Keratinocyte (primary cell): ENCODE results near the gene VCX2. TPM values are rescaled to one million over a fixed set of nuclear protein-coding genes. Genes with fewer than 3 reads are reported as not detected.

ENCODE experiments used
- DNase-seq: peaks from one replicate; pipeline ENCODE4 v3.0.0-alpha.2; 2011; ENCODE audit warnings: low read depth, missing footprints, low spot score
- FAIRE-seq: peaks from 2 replicates; lab custom pipeline; 2011; peaks lifted over from hg19 to GRCh38; lab: Jason Lieb, UNC
- H2AFZ ChIP-seq: 2 replicates; pipeline ENCODE4 v1.6.0; 2012; ENCODE audit warnings: low read length, control low read depth, inconsistent platforms; ENCODE audit not compliant: control insufficient read depth
- H3K27ac ChIP-seq: 2 replicates; pipeline ENCODE4 v1.5.1; 2011; ENCODE audit warnings: low read length; ENCODE audit not compliant: control insufficient read depth, insufficient read depth
- H3K27me3 ChIP-seq: 3 replicates; pipeline ENCODE4 v1.6.0; 2011; ENCODE audit warnings: low read length; ENCODE audit not compliant: control insufficient read depth, insufficient read depth; ENCODE audit errors: extremely low read depth
- H3K36me3 ChIP-seq, 2 experiments: 2 replicates in 1 of 2; 3 replicates in 1 of 2; pipeline ENCODE4 v1.5.1; 2011; ENCODE audit warnings: low read length in 2 of 2, mild to moderate bottlenecking in 1 of 2; ENCODE audit not compliant: control insufficient read depth in 2 of 2, insufficient read depth in 2 of 2; ENCODE audit errors: extremely low read depth in 1 of 2
- H3K4me1 ChIP-seq: 3 replicates; pipeline ENCODE4 v1.5.1; 2011; ENCODE audit warnings: low read length; ENCODE audit not compliant: control insufficient read depth, insufficient read depth; ENCODE audit errors: extremely low read depth
- H3K4me2 ChIP-seq: 3 replicates; pipeline ENCODE4 v1.6.0; 2011; ENCODE audit warnings: low read depth, low read length; ENCODE audit not compliant: control insufficient read depth, insufficient read depth; ENCODE audit errors: extremely low read depth
- H3K4me3 ChIP-seq, 3 experiments: fragments of 200-600 bp in 1 of 3; sonication (generic) in 1 of 3; 2 replicates in 2 of 3; 3 replicates in 1 of 3; pipeline ENCODE4 v1.5.1; 2011 to 2016; ENCODE audit warnings: low read length in 3 of 3, mild to moderate bottlenecking in 3 of 3, control low read depth in 2 of 3, inconsistent platforms in 1 of 3, low read depth in 1 of 3, mixed read lengths in 1 of 3, mixed run types in 1 of 3, moderate library complexity in 1 of 3; ENCODE audit not compliant: control insufficient read depth in 2 of 3, insufficient read depth in 2 of 3; ENCODE audit errors: extremely low read depth in 1 of 3
- H3K79me2 ChIP-seq: 2 replicates; pipeline ENCODE4 v1.6.0; 2012; ENCODE audit warnings: low read length; ENCODE audit not compliant: control insufficient read depth, insufficient read depth
- H3K9ac ChIP-seq: 3 replicates; pipeline ENCODE4 v1.6.0; 2011; ENCODE audit warnings: low read length; ENCODE audit not compliant: control insufficient read depth, insufficient read depth; ENCODE audit errors: extremely low read depth
- H3K9me1 ChIP-seq: 3 replicates; pipeline ENCODE4 v1.6.0; 2011; ENCODE audit warnings: low read length; ENCODE audit not compliant: control insufficient read depth, insufficient read depth; ENCODE audit errors: extremely low read depth
- H3K9me3 ChIP-seq: 2 replicates; pipeline ENCODE4 v1.5.1; 2012; ENCODE audit warnings: low read depth, low read length; ENCODE audit not compliant: control insufficient read depth
- H4K20me1 ChIP-seq: 3 replicates; pipeline ENCODE4 v1.6.0; 2011; ENCODE audit warnings: low read length; ENCODE audit not compliant: control insufficient read depth, insufficient read depth; ENCODE audit errors: extremely low read depth
- EZH2 ChIP-seq: IDR thresholded peaks from one replicate; pipeline ENCODE4 v1.6.1; 2012; ENCODE audit warnings: inconsistent platforms, mild to moderate bottlenecking, low read length, moderate library complexity
- dilution Hi-C: fragments of 300-500 bp; cut with MboI; formaldehyde crosslinking; loops from one replicate; pipeline ENCODE4 v1.7.0; 2020; ENCODE audit warnings: low sequenced_read_pairs; ENCODE audit not compliant: extremely low pct_ligation_motif_present
- polyA plus RNA-seq, 5 experiments: library from polyadenylated mRNA; depleted of rRNA in 3 of 5; stranded (reverse) in 3 of 5; stranded (forward) in 1 of 5; unstranded in 1 of 5; fragments of >200 nt; gene quantifications; 1 replicate in 1 of 5; 2 replicates in 3 of 5; 3 replicates in 1 of 5; pipeline versions ENCODE4 v1.2.1 to v1.2.3, GENCODE V29; 2011 to 2012; ENCODE audit warnings: missing spikeins in 2 of 5, low read depth in 1 of 5, low replicate concordance in 1 of 5
- TF ChIP-seq, protein P1 (sequence below), 3 experiments: IDR thresholded peaks in 1 of 3; conservative IDR thresholded peaks in 1 of 3; optimal IDR thresholded peaks in 1 of 3; 2 replicates in 2 of 3; 3 replicates in 1 of 3; pipeline versions ENCODE3 to v1.5.1; 2011; ENCODE audit warnings: low read length in 3 of 3, mild to moderate bottlenecking in 3 of 3, moderate library complexity in 2 of 3, control low read depth in 1 of 3, inconsistent platforms in 1 of 3; ENCODE audit not compliant: insufficient read depth in 2 of 3; ENCODE audit errors: extremely low read depth in 1 of 3

VCX2 gene
- polyA plus RNA-seq, 1 donor (not counting 4 experiments of a cell fraction or from before 2014, with no cell fraction given), result not detected

DNA sequence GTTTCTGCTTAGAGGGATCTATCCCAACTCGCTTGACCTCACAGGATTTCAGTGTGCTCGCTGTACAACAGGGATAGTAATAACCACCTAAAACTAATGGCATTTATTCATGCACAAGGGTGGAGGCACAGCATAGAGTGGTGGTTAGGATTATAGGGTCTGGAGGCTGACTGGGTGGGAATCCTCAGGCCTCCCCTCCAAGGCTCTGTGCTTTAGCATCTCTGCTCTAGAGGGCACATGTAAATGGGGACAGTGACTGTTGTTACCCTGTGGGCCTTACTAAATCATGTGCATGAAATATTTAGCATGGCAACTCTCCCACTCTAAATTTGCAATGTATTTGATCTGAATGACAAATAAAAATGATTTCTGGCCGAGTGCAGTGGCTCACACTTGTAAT lies 29.2 kb downstream of the VCX2 start:
- no peaks in the 10 kb centered on the region for H3K27me3 ChIP-seq

GRCh38 chrX:8140986-8141744 lies 29.9 kb downstream of the VCX2 start:
- Histone ChIP-seq H4K20me1 (no peaks in the 10 kb centered on the region), H3K9me3 (no peaks in the 10 kb centered on the region), H3K27ac (no peak overlapping the region), H3K4me3 (no peak overlapping the region), H3K4me2 (no peak overlapping the region), H3K27me3 (no peaks in the 10 kb centered on the region), H2AFZ (no peak overlapping the region), H3K9me1 (no peaks in the 10 kb centered on the region), H3K79me2 (no peaks in the 10 kb centered on the region), H3K9ac (no peak overlapping the region), H3K4me1 (no peaks in the 10 kb centered on the region), H3K36me3 (no peaks in the 10 kb centered on the region)
- dilution Hi-C loops, result no loop called here
- DNase-seq (no peak), FAIRE-seq (no peak)
- no peak for TF ChIP-seq EZH2
- TF ChIP-seq, protein P1, sequence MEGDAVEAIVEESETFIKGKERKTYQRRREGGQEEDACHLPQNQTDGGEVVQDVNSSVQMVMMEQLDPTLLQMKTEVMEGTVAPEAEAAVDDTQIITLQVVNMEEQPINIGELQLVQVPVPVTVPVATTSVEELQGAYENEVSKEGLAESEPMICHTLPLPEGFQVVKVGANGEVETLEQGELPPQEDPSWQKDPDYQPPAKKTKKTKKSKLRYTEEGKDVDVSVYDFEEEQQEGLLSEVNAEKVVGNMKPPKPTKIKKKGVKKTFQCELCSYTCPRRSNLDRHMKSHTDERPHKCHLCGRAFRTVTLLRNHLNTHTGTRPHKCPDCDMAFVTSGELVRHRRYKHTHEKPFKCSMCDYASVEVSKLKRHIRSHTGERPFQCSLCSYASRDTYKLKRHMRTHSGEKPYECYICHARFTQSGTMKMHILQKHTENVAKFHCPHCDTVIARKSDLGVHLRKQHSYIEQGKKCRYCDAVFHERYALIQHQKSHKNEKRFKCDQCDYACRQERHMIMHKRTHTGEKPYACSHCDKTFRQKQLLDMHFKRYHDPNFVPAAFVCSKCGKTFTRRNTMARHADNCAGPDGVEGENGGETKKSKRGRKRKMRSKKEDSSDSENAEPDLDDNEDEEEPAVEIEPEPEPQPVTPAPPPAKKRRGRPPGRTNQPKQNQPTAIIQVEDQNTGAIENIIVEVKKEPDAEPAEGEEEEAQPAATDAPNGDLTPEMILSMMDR (optimal IDR thresholded peaks at IDR 0.05 in 1 of 3, IDR thresholded peaks at IDR 0.05 in 1 of 3, conservative IDR thresholded peaks at IDR 0.05 in 1 of 3; ENCODE audit: extremely low read depth in 1 of 3, insufficient read depth in 2 of 3, low read length in 3 of 3), result no peak

More for the DNA sequence above, 29.2 kb downstream of the VCX2 start:
- Histone ChIP-seq H3K4me2 (no peak overlapping the region), H3K9me3 (no peaks in the 10 kb centered on the region), H2AFZ (no peak overlapping the region), H3K4me1 (no peaks in the 10 kb centered on the region), H3K36me3 (no peaks in the 10 kb centered on the region), H3K27ac (no peak overlapping the region), H3K79me2 (no peaks in the 10 kb centered on the region), H4K20me1 (no peaks in the 10 kb centered on the region), H3K9ac (no peak overlapping the region), H3K4me3 (no peak overlapping the region), H3K9me1 (no peaks in the 10 kb centered on the region)
- dilution Hi-C loops, result no loop called here
- no peak for FAIRE-seq
- TF ChIP-seq, protein P1 (optimal IDR thresholded peaks at IDR 0.05 in 1 of 3, IDR thresholded peaks at IDR 0.05 in 1 of 3, conservative IDR thresholded peaks at IDR 0.05 in 1 of 3; ENCODE audit: extremely low read depth in 1 of 3, insufficient read depth in 2 of 3, low read length in 3 of 3), result no peak
- TF ChIP-seq EZH2, result no peak
- no peak for DNase-seq
